Breast epithelium (tissue), 3 donors: ENCODE results near the gene ATG9B.

ENCODE experiments used
- CTCF ChIP-seq, 3 donors: fragments of 450-650 bp; IDR thresholded peaks; one replicate each; pipeline ENCODE4 v1.5.1; 2016 to 2017; ENCODE audit warnings: antibody characterized with exemption in 3 of 3, mild to moderate bottlenecking in 3 of 3, moderate library complexity in 3 of 3
- POLR2A ChIP-seq: fragments of 450-650 bp; IDR thresholded peaks from one replicate; pipeline ENCODE4 v1.6.1; 2016; ENCODE audit warnings: antibody characterized with exemption, mild to moderate bottlenecking, moderate library complexity
- POLR2AphosphoS5 ChIP-seq, 3 donors: sonication (generic); formaldehyde crosslinking; IDR thresholded peaks; one replicate each; pipeline ENCODE4 v1.6.1; 2017; ENCODE audit warnings: antibody characterized with exemption in 3 of 3

- TF ChIP-seq CTCF (IDR thresholded peaks at IDR 0.05) (no peak), POLR2A (no peak), POLR2AphosphoS5 (IDR thresholded peaks at IDR 0.05) (no peak)
Observed at GRCh38 chr7:151043959-151044358, 19.7 kb upstream of the ATG9B start.
